Measurements from ENCODE around the gene EFCC1. TPM values are rescaled to one million over a fixed set of nuclear protein-coding genes. Genes with fewer than 3 reads are reported as not detected.

The EFCC1 gene
- total RNA-seq, 1 donor from 2014 or later: 0.67 TPM

- no peak overlapping the region for H3K27ac Mint-ChIP-seq
These were observed 24.0 kb downstream of the EFCC1 start for GRCh38 chr3:129025108-129025507.

GRCh38 chr3:129025691-129026435 is 24.8 kb downstream of the EFCC1 start:
- H3K4me3 Mint-ChIP-seq: no peak overlapping the region
- TF ChIP-seq CTCF (IDR thresholded peaks at IDR 0.05; ENCODE audit: unreplicated experiment): no peak
- no peak overlapping the region for H3K27ac Mint-ChIP-seq
- H3K9me3 Mint-ChIP-seq: peaks cover 3% of the 10 kb centered on the region
- DNase-seq (ENCODE audit: low spot score in 2 of 2, unreplicated experiment in 2 of 2): no peak
- H3K4me1 Mint-ChIP-seq: peaks cover 6% of the 10 kb centered on the region
- H3K36me3 Mint-ChIP-seq: no peaks in the 10 kb centered on the region
- peaks cover 44% of the 10 kb centered on the region for H3K27me3 Mint-ChIP-seq (ENCODE audit: low read depth)

More at GRCh38 chr3:129025108-129025507, 24.0 kb downstream of the EFCC1 start:
- H3K9me3 Mint-ChIP-seq: peaks cover 3% of the 10 kb centered on the region
- H3K27me3 Mint-ChIP-seq (ENCODE audit: low read depth): peaks cover 44% of the 10 kb centered on the region
- DNase-seq (ENCODE audit: low spot score in 2 of 2, unreplicated experiment in 2 of 2): no peak
- H3K36me3 Mint-ChIP-seq: no peaks in the 10 kb centered on the region
- TF ChIP-seq CTCF (IDR thresholded peaks at IDR 0.05; ENCODE audit: unreplicated experiment): no peak
- no peak overlapping the region for H3K4me3 Mint-ChIP-seq
- peaks cover 6% of the 10 kb centered on the region for H3K4me1 Mint-ChIP-seq

GRCh38 chr3:129026728-129027543 is 25.8 kb downstream of the EFCC1 start:
- Mint-ChIP-seq H3K27me3 (ENCODE audit: low read depth) (peaks cover 35% of the 10 kb centered on the region), H3K9me3 (peaks cover 3% of the 10 kb centered on the region), H3K4me1 (peaks cover 6% of the 10 kb centered on the region), H3K36me3 (no peaks in the 10 kb centered on the region), H3K27ac (no peak overlapping the region), H3K4me3 (peak overlapping the region; percentile 51)
- DNase-seq (ENCODE audit: low spot score in 2 of 2, unreplicated experiment in 2 of 2): peak; percentile 69 to 81
- TF ChIP-seq CTCF (IDR thresholded peaks at IDR 0.05; ENCODE audit: unreplicated experiment): no peak

- H3K27ac Mint-ChIP-seq: no peak overlapping the region
These were observed 26.4 kb downstream of the EFCC1 start for GRCh38 chr3:129027544-129027880.

GRCh38 chr3:129028866-129029265 is 27.8 kb downstream of the EFCC1 start:
- no peak for DNase-seq (ENCODE audit: low spot score in 2 of 2, unreplicated experiment in 2 of 2)
- Mint-ChIP-seq H3K36me3 (no peaks in the 10 kb centered on the region), H3K27me3 (ENCODE audit: low read depth) (peaks cover 30% of the 10 kb centered on the region), H3K27ac (no peak overlapping the region), H3K9me3 (peaks cover 3% of the 10 kb centered on the region), H3K4me1 (peaks cover 6% of the 10 kb centered on the region), H3K4me3 (no peak overlapping the region)
- no peak for TF ChIP-seq CTCF (IDR thresholded peaks at IDR 0.05; ENCODE audit: unreplicated experiment)

More at GRCh38 chr3:129027544-129027880, 26.4 kb downstream of the EFCC1 start:
- no peak for DNase-seq (ENCODE audit: low spot score in 2 of 2, unreplicated experiment in 2 of 2)
- Mint-ChIP-seq H3K4me1 (peaks cover 6% of the 10 kb centered on the region), H3K27me3 (ENCODE audit: low read depth) (peaks cover 31% of the 10 kb centered on the region), H3K36me3 (no peaks in the 10 kb centered on the region), H3K4me3 (no peak overlapping the region), H3K9me3 (peaks cover 3% of the 10 kb centered on the region)
- no peak for TF ChIP-seq CTCF (IDR thresholded peaks at IDR 0.05; ENCODE audit: unreplicated experiment)
